ENCODE measurements around the gene KLF1.
A peak's percentile ranks its signal among the peaks of the same experiment; 100 is the strongest.

The KLF1 gene

GRCh38 chr19:12838182-12838885, 48.7 kb downstream of the KLF1 start, which contains the start of gene MAST1:
Gene MAST1 (plus strand): TSS chr19:12838515. CDS start chr19:12838573, 58 bp downstream.
- DNase-seq (ENCODE audit: low read depth in 2 of 2) = peak in 1 of 2 donors; percentile 36

GRCh38 chr19:12837225-12837624, 49.8 kb downstream of the KLF1 start:
- DNase-seq (ENCODE audit: low read depth in 2 of 2) = no peak

- no peak for DNase-seq (ENCODE audit: low read depth in 2 of 2)
Observed at GRCh38 chr19:12836529-12836863, 50.5 kb downstream of the KLF1 start.

- no peak for DNase-seq (ENCODE audit: low read depth in 2 of 2)
Observed at GRCh38 chr19:12834976-12835757, 51.8 kb downstream of the KLF1 start.

- DNase-seq (ENCODE audit: low read depth in 2 of 2) = no peak
Observed at GRCh38 chr19:12834566-12834943, 52.4 kb downstream of the KLF1 start, which contains the start of gene RTBDN. Gene RTBDN (minus strand): TSS chr19:12834579. CDS start chr19:12829979, 4,600 bp downstream.
